ENCODE results near the gene LSAMP. TPM values are rescaled to one million over a fixed set of nuclear protein-coding genes. Genes with fewer than 3 reads are reported as not detected.

The LSAMP gene
- total RNA-seq, 1 donor from 2014 or later: 30.1 TPM

DNA sequence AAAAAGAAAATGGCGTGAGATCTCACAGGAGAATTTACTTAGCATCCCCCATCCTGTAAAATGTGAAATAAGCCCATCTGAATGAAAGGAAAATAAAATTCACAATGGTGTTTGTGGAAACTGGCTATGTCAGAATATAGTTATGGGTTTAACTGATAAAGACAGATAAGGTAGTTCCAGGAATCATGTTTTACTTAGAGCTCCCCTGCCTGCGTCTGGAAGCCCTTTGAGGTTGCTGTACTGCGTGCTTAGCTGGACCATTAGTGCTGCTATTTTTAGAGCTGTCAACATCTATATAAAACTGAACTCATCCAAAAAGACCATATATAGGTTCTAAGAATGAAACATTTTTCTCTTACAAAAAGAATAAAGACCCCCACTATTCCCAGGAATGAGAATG lies 130.8 kb downstream of the LSAMP start:
- no peak overlapping the region for H3K4me3 Mint-ChIP-seq
- peak overlapping the region; percentile 57 for H3K27ac Mint-ChIP-seq
- peaks cover 3% of the 10 kb centered on the region for H3K27me3 Mint-ChIP-seq (ENCODE audit: low read depth)
- H3K36me3 Mint-ChIP-seq: no peaks in the 10 kb centered on the region
- DNase-seq (ENCODE audit: low spot score in 2 of 2, unreplicated experiment in 2 of 2): no peak
- TF ChIP-seq CTCF (IDR thresholded peaks at IDR 0.05; ENCODE audit: unreplicated experiment): no peak
- no peaks in the 10 kb centered on the region for H3K9me3 Mint-ChIP-seq
- peaks cover 20% of the 10 kb centered on the region for H3K4me1 Mint-ChIP-seq

DNA sequence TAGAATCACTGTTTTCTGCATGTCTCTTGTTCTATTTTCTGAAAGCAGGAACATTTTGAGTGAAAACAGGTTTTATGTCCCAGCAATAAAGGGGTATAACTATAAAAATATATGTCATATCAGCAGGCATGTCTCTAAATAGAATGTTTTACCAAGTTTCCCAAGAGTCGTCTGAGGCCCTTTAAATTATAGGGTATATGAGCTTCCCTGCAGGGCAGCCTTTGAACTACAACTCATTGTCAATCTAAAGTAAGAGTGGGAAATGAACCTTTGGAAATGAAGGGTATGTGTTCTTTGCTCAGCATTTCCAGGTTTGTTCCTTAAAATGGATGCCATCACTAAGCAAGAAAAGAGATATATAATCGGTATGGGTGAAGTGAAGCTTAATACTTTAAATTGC lies 138.6 kb downstream of the LSAMP start:
- Mint-ChIP-seq H3K27ac (no peak overlapping the region), H3K4me1 (peaks cover 25% of the 10 kb centered on the region), H3K4me3 (no peak overlapping the region), H3K9me3 (no peaks in the 10 kb centered on the region), H3K27me3 (ENCODE audit: low read depth) (no peaks in the 10 kb centered on the region), H3K36me3 (no peaks in the 10 kb centered on the region)
- no peak for DNase-seq (ENCODE audit: low spot score in 2 of 2, unreplicated experiment in 2 of 2)
- no peak for TF ChIP-seq CTCF (IDR thresholded peaks at IDR 0.05; ENCODE audit: unreplicated experiment)

DNA sequence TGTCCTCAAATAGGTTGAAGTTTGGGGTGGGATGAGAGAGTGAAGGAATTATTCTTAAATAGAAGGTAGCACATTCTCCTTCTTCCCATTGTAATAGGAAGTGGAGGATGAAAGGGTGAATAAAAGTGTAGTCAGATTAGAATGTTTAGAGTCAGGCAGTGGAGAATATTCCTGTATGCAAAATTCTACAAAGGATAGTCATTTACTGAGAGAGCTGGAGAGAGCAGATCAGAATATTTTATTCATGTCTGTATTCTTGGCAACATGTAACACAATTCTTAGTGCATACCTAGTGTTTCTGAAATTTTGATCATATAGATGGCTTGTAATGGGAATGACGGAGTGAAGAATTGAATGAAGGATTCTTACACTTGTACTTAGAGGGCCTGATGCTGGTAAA lies 139.1 kb downstream of the LSAMP start:
- H3K36me3 Mint-ChIP-seq: no peaks in the 10 kb centered on the region

DNA sequence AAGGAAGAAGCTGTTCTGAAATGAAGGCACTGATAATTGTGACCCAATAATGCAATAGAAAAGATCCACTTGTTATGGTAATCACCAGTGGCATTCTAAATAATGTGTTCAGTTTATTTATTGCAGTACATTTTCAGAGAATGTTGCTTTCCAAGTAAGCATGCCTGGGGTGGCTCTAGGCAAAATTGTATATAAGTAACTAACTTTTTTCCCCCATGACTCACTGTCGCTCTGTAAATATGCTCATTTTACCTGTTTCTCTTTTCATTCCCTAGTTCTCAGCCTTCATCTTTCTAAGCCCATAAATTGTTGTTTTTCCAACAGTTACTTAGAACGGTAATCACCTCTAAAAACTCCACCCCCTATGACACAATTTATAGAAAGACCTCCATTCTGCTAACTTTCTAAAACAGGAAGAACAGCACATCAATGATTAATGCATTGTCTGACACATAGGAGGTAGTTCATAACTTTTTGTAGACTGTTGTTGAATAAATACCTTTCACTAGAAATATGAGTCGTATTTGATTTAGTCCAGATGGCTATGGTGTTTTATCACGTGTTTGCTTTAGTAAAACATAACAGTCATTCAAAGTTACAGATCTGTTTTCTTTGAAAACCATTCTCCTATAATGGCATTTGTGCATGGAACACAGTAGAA lies 143.1 kb downstream of the LSAMP start:
- DNase-seq (ENCODE audit: low spot score in 2 of 2, unreplicated experiment in 2 of 2): no peak
- Mint-ChIP-seq H3K36me3 (no peaks in the 10 kb centered on the region), H3K27ac (no peak overlapping the region), H3K9me3 (no peaks in the 10 kb centered on the region), H3K4me1 (peaks cover 36% of the 10 kb centered on the region), H3K4me3 (no peak overlapping the region), H3K27me3 (ENCODE audit: low read depth) (no peaks in the 10 kb centered on the region)
- TF ChIP-seq CTCF (IDR thresholded peaks at IDR 0.05; ENCODE audit: unreplicated experiment): no peak

More for the DNA sequence above, 139.1 kb downstream of the LSAMP start:
- no peak for TF ChIP-seq CTCF (IDR thresholded peaks at IDR 0.05; ENCODE audit: unreplicated experiment)
- H3K4me1 Mint-ChIP-seq: peaks cover 28% of the 10 kb centered on the region
- no peak for DNase-seq (ENCODE audit: low spot score in 2 of 2, unreplicated experiment in 2 of 2)
- H3K27ac Mint-ChIP-seq: no peak overlapping the region
- H3K27me3 Mint-ChIP-seq (ENCODE audit: low read depth): no peaks in the 10 kb centered on the region
- H3K9me3 Mint-ChIP-seq: no peaks in the 10 kb centered on the region
- no peak overlapping the region for H3K4me3 Mint-ChIP-seq

GRCh38 chr3:116301422-116301821 lies 143.9 kb downstream of the LSAMP start:
- H3K4me3 Mint-ChIP-seq: no peak overlapping the region
- peaks cover 36% of the 10 kb centered on the region for H3K4me1 Mint-ChIP-seq
- H3K36me3 Mint-ChIP-seq: no peaks in the 10 kb centered on the region
- DNase-seq (ENCODE audit: low spot score in 2 of 2, unreplicated experiment in 2 of 2): no peak
- no peaks in the 10 kb centered on the region for H3K9me3 Mint-ChIP-seq
- H3K27ac Mint-ChIP-seq: no peak overlapping the region
- H3K27me3 Mint-ChIP-seq (ENCODE audit: low read depth): no peaks in the 10 kb centered on the region
- TF ChIP-seq CTCF (IDR thresholded peaks at IDR 0.05; ENCODE audit: unreplicated experiment): no peak

GRCh38 chr3:116300226-116300625 lies 145.1 kb downstream of the LSAMP start:
- Mint-ChIP-seq H3K36me3 (no peaks in the 10 kb centered on the region), H3K4me1 (peaks cover 30% of the 10 kb centered on the region), H3K27ac (no peak overlapping the region), H3K4me3 (no peak overlapping the region), H3K27me3 (ENCODE audit: low read depth) (no peaks in the 10 kb centered on the region), H3K9me3 (no peaks in the 10 kb centered on the region)
- TF ChIP-seq CTCF (IDR thresholded peaks at IDR 0.05; ENCODE audit: unreplicated experiment): no peak
- no peak for DNase-seq (ENCODE audit: low spot score in 2 of 2, unreplicated experiment in 2 of 2)
